Chondrocyte (in vitro differentiated cells): ENCODE measurements around the gene ERFL. TPM values are rescaled to one million over a fixed set of nuclear protein-coding genes. Genes with fewer than 3 reads are reported as not detected.

ENCODE experiments used
- DNase-seq: peaks from one replicate; pipeline ENCODE4 v3.0.0; 2021; ENCODE audit warnings: mixed read lengths, low spot score
- H3K27ac Mint-ChIP-seq: one replicate; pipeline ENCODE4 v1.8.0; 2021; ENCODE audit warnings: mild to moderate bottlenecking, moderate library complexity, mixed read lengths; ENCODE audit not compliant: unreplicated experiment
- H3K27me3 Mint-ChIP-seq: 2 replicates; pipeline ENCODE4 v1.8.0; 2021; ENCODE audit warnings: low read depth, mixed read lengths
- H3K36me3 Mint-ChIP-seq: 2 replicates; pipeline ENCODE4 v1.8.0; 2021; ENCODE audit warnings: low read depth, mixed read lengths
- H3K4me1 Mint-ChIP-seq: 2 replicates; pipeline ENCODE4 v1.8.0; 2021; ENCODE audit warnings: low read depth, mild to moderate bottlenecking, mixed read lengths
- H3K4me3 Mint-ChIP-seq: one replicate; pipeline ENCODE4 v1.8.0; 2021; ENCODE audit warnings: mild to moderate bottlenecking, moderate library complexity, mixed read lengths; ENCODE audit not compliant: unreplicated experiment
- H3K9me3 Mint-ChIP-seq: 2 replicates; pipeline ENCODE4 v1.8.0; 2021; ENCODE audit warnings: low read depth, mixed read lengths
- CTCF ChIP-seq: fragments of 200-600 bp; sonication (generic); IDR thresholded peaks from 2 replicates; pipeline ENCODE4 v1.5.0; 2021; ENCODE audit warnings: antibody characterized with exemption, mild to moderate bottlenecking, moderate library complexity
- total RNA-seq: library from RNA; stranded (reverse); gene quantifications from 3 replicates; pipeline ENCODE4 v1.2.1, GENCODE V29; 2021

The ERFL gene
- total RNA-seq, 1 donor from 2014 or later, result 0.35 TPM

GRCh38 chr19:41864374-41864773 is 63.9 kb downstream of the ERFL start:
- peak overlapping the region; percentile 72 for H3K27ac Mint-ChIP-seq

GRCh38 chr19:41863209-41863931 is 64.9 kb downstream of the ERFL start:
- Mint-ChIP-seq H3K27ac (peak overlapping the region; percentile 51), H3K4me1 (peaks cover 57% of the 10 kb centered on the region), H3K9me3 (no peaks in the 10 kb centered on the region), H3K27me3 (no peaks in the 10 kb centered on the region), H3K4me3 (no peak overlapping the region), H3K36me3 (peaks cover 47% of the 10 kb centered on the region)
- DNase-seq, result no peak
- TF ChIP-seq CTCF, result no peak

More at GRCh38 chr19:41864374-41864773, 63.9 kb downstream of the ERFL start:
- H3K27me3 Mint-ChIP-seq, result no peaks in the 10 kb centered on the region
- peaks cover 53% of the 10 kb centered on the region for H3K4me1 Mint-ChIP-seq
- no peaks in the 10 kb centered on the region for H3K9me3 Mint-ChIP-seq
- TF ChIP-seq CTCF, result no peak
- peaks cover 50% of the 10 kb centered on the region for H3K36me3 Mint-ChIP-seq
- H3K4me3 Mint-ChIP-seq, result no peak overlapping the region
- DNase-seq, result no peak

- no peak overlapping the region for H3K4me3 Mint-ChIP-seq
- H3K27me3 Mint-ChIP-seq, result no peaks in the 10 kb centered on the region
- peak overlapping the region; percentile 45 for H3K27ac Mint-ChIP-seq
- H3K4me1 Mint-ChIP-seq, result peaks cover 51% of the 10 kb centered on the region
- H3K36me3 Mint-ChIP-seq, result peaks cover 42% of the 10 kb centered on the region
- no peaks in the 10 kb centered on the region for H3K9me3 Mint-ChIP-seq
- TF ChIP-seq CTCF, result no peak
- no peak for DNase-seq
Measured at GRCh38 chr19:41862445-41862986, 65.7 kb downstream of the ERFL start.

- H3K4me3 Mint-ChIP-seq, result peak overlapping the region; percentile 96
- no peaks in the 10 kb centered on the region for H3K9me3 Mint-ChIP-seq
- H3K27me3 Mint-ChIP-seq, result no peaks in the 10 kb centered on the region
- H3K27ac Mint-ChIP-seq, result peak overlapping the region; percentile 61
- H3K36me3 Mint-ChIP-seq, result peaks cover 42% of the 10 kb centered on the region
- DNase-seq, result no peak
- H3K4me1 Mint-ChIP-seq, result peaks cover 51% of the 10 kb centered on the region
- no peak for TF ChIP-seq CTCF
Measured at GRCh38 chr19:41861846-41862245, 66.4 kb downstream of the ERFL start.

- H3K36me3 Mint-ChIP-seq, result peaks cover 40% of the 10 kb centered on the region
- DNase-seq, result no peak
- peak overlapping the region; percentile 93 for H3K27ac Mint-ChIP-seq
- no peaks in the 10 kb centered on the region for H3K9me3 Mint-ChIP-seq
- H3K27me3 Mint-ChIP-seq, result no peaks in the 10 kb centered on the region
- H3K4me1 Mint-ChIP-seq, result peaks cover 50% of the 10 kb centered on the region
- peak overlapping the region; percentile 96 for H3K4me3 Mint-ChIP-seq
- no peak for TF ChIP-seq CTCF
Measured at GRCh38 chr19:41861116-41861768, 67.0 kb downstream of the ERFL start.
